Parathyroid adenoma (tissue), 2 donors: ENCODE measurements around the gene TRIM69.
"Not testable (repeated sequence)": the region's sequence is repeated elsewhere in the genome, so short reads cannot be mapped to it uniquely, and the experiment has no call there.

Source experiments
- H2AFZ ChIP-seq: fragments of 300-600 bp; sonication (generic); one replicate; pipeline ENCODE4 v1.7.0; 2017; ENCODE audit warnings: antibody characterized with exemption, mild to moderate bottlenecking
- H3K27ac ChIP-seq: fragments of 300-600 bp; sonication (generic); one replicate; pipeline ENCODE4 v1.7.0; 2017
- H3K27me3 ChIP-seq: fragments of 300-600 bp; sonication (generic); one replicate; pipeline ENCODE4 v1.7.0; 2017; ENCODE audit warnings: low read length; ENCODE audit not compliant: control insufficient read depth, insufficient read depth
- H3K36me3 ChIP-seq: fragments of 300-600 bp; sonication (generic); one replicate; pipeline ENCODE4 v1.7.0; 2017; ENCODE audit warnings: low read length; ENCODE audit not compliant: control insufficient read depth, insufficient read depth
- H3K4me1 ChIP-seq: fragments of 300-600 bp; sonication (generic); one replicate; pipeline ENCODE4 v1.7.0; 2017; ENCODE audit warnings: control low read depth
- H3K4me2 ChIP-seq: fragments of 300-600 bp; sonication (generic); one replicate; pipeline ENCODE4 v1.7.0; 2017; ENCODE audit warnings: low read length
- H3K4me3 ChIP-seq: fragments of 300-600 bp; sonication (generic); one replicate; pipeline ENCODE4 v1.7.0; 2017; ENCODE audit warnings: low read depth, low read length
- H3K79me2 ChIP-seq: fragments of 300-600 bp; sonication (generic); one replicate; pipeline ENCODE4 v1.7.0; 2017; ENCODE audit warnings: control low read depth
- H3K9ac ChIP-seq: fragments of 300-600 bp; sonication (generic); one replicate; pipeline ENCODE4 v1.7.0; 2017; ENCODE audit warnings: mild to moderate bottlenecking
- H3K9me3 ChIP-seq: fragments of 300-600 bp; sonication (generic); one replicate; pipeline ENCODE4 v1.7.0; 2017; ENCODE audit warnings: low read length; ENCODE audit not compliant: control insufficient read depth
- TF ChIP-seq, protein P1 (sequence below): fragments of 300-600 bp; sonication (generic); IDR thresholded peaks from one replicate; pipeline ENCODE4 v1.7.0; 2017; ENCODE audit warnings: antibody characterized with exemption, mild to moderate bottlenecking
- donor health status: primary hyperparathyroidism.

TRIM69 gene

DNA sequence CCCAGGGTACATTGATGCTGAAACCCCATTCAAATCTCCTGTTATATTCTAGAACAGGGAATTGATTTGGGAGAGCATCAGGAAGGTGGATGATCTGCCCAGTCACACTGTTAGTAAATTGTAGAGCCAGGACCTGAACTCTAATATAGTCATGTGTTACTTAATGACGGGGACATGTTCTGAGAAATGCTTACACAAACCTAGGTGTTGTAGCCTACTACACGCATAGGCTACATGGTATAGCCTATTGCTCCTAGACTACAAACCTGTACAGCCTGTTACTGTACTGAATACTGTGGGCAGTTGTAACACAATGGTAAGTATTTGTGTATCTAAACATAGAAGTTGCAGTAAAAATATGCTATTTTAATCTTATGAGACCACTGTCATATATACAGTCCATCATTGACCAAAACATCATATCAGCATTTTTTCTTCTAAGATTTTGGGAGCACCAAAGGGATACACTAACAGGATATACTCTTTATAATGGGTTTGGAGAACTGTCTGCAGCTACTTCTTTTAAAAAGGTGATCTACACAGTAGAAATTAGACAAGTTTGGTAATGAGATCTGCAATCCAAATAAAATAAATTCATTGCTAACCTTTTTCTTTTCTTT is 19.2 kb upstream of the TRIM69 start:
- TF ChIP-seq, protein P1, sequence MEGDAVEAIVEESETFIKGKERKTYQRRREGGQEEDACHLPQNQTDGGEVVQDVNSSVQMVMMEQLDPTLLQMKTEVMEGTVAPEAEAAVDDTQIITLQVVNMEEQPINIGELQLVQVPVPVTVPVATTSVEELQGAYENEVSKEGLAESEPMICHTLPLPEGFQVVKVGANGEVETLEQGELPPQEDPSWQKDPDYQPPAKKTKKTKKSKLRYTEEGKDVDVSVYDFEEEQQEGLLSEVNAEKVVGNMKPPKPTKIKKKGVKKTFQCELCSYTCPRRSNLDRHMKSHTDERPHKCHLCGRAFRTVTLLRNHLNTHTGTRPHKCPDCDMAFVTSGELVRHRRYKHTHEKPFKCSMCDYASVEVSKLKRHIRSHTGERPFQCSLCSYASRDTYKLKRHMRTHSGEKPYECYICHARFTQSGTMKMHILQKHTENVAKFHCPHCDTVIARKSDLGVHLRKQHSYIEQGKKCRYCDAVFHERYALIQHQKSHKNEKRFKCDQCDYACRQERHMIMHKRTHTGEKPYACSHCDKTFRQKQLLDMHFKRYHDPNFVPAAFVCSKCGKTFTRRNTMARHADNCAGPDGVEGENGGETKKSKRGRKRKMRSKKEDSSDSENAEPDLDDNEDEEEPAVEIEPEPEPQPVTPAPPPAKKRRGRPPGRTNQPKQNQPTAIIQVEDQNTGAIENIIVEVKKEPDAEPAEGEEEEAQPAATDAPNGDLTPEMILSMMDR = no peak
- Histone ChIP-seq H3K9ac (no peak overlapping the region), H3K27ac (no peak overlapping the region), H3K36me3 (no peaks in the 10 kb centered on the region), H2AFZ (no peak overlapping the region), H3K79me2 (no peaks in the 10 kb centered on the region), H3K27me3 (no peaks in the 10 kb centered on the region), H3K9me3 (no peaks in the 10 kb centered on the region), H3K4me3 (no peak overlapping the region), H3K4me2 (no peak overlapping the region), H3K4me1 (no peaks in the 10 kb centered on the region)

DNA sequence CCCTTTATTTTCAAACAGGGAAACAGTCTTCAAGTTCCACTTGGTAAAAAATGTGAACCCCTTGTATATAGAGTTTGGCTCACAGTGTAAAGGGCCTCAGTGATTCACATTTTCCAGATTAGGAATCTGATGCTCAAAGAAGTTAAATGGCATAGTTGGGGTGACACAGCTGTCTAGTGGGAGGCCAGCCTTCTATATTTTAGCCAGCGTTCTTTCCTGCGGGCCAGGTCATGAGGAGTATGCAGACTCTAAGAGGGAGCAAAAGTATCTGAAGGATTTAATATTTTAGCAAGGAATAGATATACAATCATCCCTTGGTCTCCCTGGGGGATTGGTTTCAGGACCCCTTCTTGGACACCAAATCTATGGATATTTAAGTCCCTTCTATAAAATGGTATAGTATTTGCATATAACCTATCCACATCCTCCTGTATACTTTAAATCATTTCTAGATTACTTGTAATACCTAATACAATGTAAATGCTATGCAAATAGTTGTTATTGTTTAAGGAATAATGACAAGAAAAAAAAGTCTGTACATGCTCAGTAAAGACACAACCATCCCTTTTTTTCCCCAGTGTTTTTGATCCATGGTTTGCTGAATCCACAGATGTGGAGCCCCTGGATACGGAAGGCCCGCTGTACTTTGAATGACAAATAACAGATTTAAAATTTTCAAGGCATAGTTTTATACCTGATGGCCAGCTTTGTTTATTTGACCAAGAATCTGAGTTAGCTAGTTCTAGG is 18.0 kb upstream of the TRIM69 start:
- Histone ChIP-seq H3K27me3 (no peaks in the 10 kb centered on the region), H3K4me1 (no peaks in the 10 kb centered on the region), H3K36me3 (no peaks in the 10 kb centered on the region), H3K9me3 (no peaks in the 10 kb centered on the region), H2AFZ (no peak overlapping the region), H3K27ac (no peak overlapping the region), H3K79me2 (no peaks in the 10 kb centered on the region), H3K4me2 (no peak overlapping the region), H3K9ac (no peak overlapping the region), H3K4me3 (no peak overlapping the region)
- TF ChIP-seq, protein P1 = no peak

DNA sequence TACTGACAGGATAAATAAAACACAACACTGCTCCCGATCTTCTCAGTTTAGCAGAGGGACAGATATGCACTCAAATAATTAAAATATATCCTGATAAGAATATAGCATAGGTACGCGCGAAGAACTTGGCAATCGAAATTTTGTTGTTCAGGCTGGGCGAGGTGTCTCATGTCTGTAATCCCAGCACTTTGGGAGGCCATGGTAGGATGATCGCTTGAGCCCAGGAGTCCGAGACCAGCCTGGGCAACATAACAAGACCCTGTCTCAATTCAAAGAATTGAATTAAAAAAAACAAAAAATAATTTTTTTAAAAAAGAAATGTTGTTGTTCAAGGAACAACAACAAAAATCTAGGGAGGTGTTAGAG is 17.4 kb upstream of the TRIM69 start:
- no peaks in the 10 kb centered on the region for H3K79me2 ChIP-seq
- TF ChIP-seq, protein P1 = no peak
- H3K4me3 ChIP-seq = no peak overlapping the region
- no peak overlapping the region for H3K4me2 ChIP-seq
- no peaks in the 10 kb centered on the region for H3K36me3 ChIP-seq
- H3K27me3 ChIP-seq = no peaks in the 10 kb centered on the region
- no peak overlapping the region for H2AFZ ChIP-seq
- no peaks in the 10 kb centered on the region for H3K4me1 ChIP-seq
- H3K9me3 ChIP-seq = no peaks in the 10 kb centered on the region
- H3K27ac ChIP-seq = no peak overlapping the region
- no peak overlapping the region for H3K9ac ChIP-seq

DNA sequence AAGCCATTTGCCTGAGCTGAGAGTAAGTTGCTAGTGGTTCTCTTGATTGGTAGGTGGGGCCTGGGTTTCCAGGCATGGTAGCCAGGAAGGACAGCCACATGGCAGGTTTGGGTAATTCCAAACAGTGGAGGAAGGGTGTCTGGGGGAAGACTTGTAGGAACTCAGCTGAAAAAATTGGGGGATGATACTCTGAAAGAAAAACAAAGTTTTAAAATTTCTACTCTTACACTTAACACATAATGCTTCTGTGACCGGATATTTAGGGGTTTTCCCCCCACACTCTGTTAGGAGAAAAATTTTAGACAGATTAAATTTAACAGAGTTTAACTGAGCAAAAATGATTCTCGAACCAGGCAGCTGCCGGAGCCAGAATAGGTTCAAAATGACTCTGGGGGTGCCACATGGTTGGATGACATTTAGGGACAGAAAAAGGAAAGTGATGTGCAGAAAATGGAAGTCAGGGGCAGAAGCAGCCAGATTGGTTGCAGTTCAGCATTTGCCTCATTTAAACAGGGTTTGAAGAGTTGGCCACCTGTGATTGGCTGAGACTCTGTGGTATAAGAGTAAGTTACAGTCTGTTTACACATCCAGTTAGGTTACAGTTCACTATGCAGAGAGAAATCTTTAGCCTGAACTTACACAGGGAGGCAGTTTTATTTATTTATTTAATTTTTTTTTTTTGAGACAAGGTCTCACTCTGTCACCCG is 16.9 kb upstream of the TRIM69 start:
- TF ChIP-seq, protein P1 = no peak
- Histone ChIP-seq H3K36me3 (no peaks in the 10 kb centered on the region), H3K9ac (no peak overlapping the region), H3K4me2 (no peak overlapping the region), H3K27ac (no peak overlapping the region), H3K9me3 (no peaks in the 10 kb centered on the region), H3K4me3 (no peak overlapping the region), H2AFZ (no peak overlapping the region), H3K79me2 (no peaks in the 10 kb centered on the region), H3K27me3 (no peaks in the 10 kb centered on the region), H3K4me1 (no peaks in the 10 kb centered on the region)

DNA sequence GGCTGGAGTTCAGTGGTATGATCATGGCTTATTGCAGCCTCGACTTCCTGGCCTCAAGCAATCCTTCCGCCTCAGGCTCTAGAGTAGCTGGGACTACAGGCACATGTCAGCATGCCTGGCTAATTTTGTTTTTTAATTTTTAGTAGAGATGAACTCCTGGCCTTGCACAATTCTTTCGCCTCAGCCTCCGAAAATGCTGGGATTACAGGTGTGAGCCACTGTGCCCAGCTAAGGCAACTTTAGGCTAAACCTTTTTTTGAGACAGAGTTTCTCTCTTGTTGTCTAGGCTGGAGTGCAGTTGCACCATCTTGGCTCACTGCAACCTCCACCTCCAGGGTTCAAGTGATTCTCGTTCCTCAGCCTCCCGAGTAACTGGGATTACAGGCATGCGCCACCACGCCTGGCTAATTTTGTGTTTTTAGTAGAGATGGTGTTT is 16.3 kb upstream of the TRIM69 start:
- not testable (repeated sequence) for H3K27ac ChIP-seq

More for the DNA sequence above, 16.3 kb upstream of the TRIM69 start:
- not testable (repeated sequence) for H3K9me3 ChIP-seq, H3K4me3 ChIP-seq, H3K79me2 ChIP-seq, H2AFZ ChIP-seq, H3K9ac ChIP-seq, H3K4me2 ChIP-seq, H3K27me3 ChIP-seq, H3K4me1 ChIP-seq, H3K36me3 ChIP-seq
